IPS DF 6.9 (cell line): ENCODE measurements around the gene TIMP2.
"Not testable (repeated sequence)": the region's sequence is repeated elsewhere in the genome, so short reads cannot be mapped to it uniquely, and the experiment has no call there.

ENCODE experiments used
- DNase-seq: peaks from one replicate; pipeline ENCODE4 v3.0.0-alpha.2; 2013; ENCODE audit warnings: low read depth, low spot score
- H3K27ac ChIP-seq: one replicate; pipeline ENCODE4 v1.5.1; 2013; ENCODE audit warnings: low read length, control low read depth
- H3K27me3 ChIP-seq: 2 replicates; pipeline ENCODE4 v1.6.1; 2013; ENCODE audit warnings: mild to moderate bottlenecking, low read length; ENCODE audit not compliant: control insufficient read depth, insufficient read depth
- H3K36me3 ChIP-seq: 2 replicates; pipeline ENCODE4 v1.6.1; 2013; ENCODE audit warnings: low read length; ENCODE audit not compliant: control insufficient read depth, insufficient read depth
- H3K4me1 ChIP-seq: 2 replicates; pipeline ENCODE4 v1.6.1; 2013; ENCODE audit warnings: low read length; ENCODE audit not compliant: control insufficient read depth, insufficient read depth
- H3K4me3 ChIP-seq: 2 replicates; pipeline ENCODE4 v1.5.1; 2013; ENCODE audit warnings: mild to moderate bottlenecking, low read length
- H3K9me3 ChIP-seq: 2 replicates; pipeline ENCODE4 v1.6.1; 2013; ENCODE audit warnings: low read length, inconsistent platforms; ENCODE audit not compliant: control insufficient read depth, insufficient read depth
- WGBS: extraction: QIAGEN DNeasy Blood & Tissue Kit; methylation state at CpG from one replicate; pipeline ENCODE4 v1.1.7; 2013; ENCODE audit warnings: mixed read lengths, missing lambda C conversion rate; ENCODE audit not compliant: insufficient read length, insufficient coverage; 5-methylcytosine and 5-hydroxymethylcytosine counted together

The TIMP2 gene

DNA sequence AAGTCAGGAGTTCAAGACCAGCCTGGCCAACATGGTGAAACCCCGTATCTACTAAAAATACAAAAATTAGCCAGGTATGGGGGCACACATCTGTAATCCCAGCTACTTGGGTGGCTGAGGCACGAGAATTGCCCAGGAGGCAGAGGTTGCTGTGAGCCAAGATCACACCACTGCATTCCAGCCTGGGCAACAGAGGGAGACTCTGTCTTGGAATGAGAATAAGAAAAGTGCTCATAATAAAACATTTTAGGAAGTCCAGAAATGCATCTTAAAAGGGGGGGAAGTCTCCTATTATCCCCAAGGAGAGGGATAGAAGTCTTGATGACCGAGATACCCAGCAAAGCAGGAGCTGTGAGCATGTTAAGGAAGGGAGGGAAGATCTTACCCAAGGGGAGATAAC lies 58.1 kb downstream of the TIMP2 start:
- H3K4me3 ChIP-seq, H3K27ac ChIP-seq, H3K9me3 ChIP-seq, DNase-seq, H3K36me3 ChIP-seq, H3K27me3 ChIP-seq, H3K4me1 ChIP-seq: not testable (repeated sequence)
- no CpG with 5 or more reads among the region's 3 CpGs for WGBS

DNA sequence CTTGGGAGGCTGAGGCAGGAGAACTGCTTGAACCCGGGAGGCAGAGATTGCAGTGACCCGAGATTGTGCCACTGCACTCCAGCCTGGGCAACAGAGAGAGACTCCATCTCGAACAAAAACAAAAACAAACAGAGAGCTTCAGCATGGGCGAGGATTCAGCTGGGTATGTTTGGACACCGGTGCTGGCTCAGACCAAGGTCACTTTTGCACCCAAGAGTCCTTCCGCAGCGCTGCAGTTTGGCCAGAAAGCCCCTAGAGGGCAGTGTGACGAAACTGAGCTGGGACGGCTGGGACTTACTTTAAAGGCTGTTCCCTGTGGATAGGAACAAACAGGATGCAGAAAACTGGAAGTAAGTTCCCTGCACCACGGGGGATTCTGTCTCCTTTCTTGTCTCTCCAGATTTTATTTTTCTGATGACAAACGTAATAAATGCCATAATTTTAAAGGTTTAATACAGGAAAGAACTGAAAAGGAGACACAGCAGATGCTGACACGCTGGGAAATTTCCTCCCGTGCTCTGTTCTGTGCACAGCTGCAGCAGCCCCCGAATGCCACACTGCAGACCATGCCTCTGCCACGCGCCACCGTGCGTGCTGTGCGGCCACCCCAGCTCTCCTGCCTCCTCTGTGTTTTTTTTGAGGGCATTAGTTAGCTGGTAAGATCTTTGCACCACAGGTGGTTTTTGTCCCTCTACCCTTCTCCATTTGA lies 59.4 kb downstream of the TIMP2 start:
- no peak overlapping the region for H3K4me3 ChIP-seq
- no CpG with 5 or more reads among the region's 19 CpGs for WGBS
- H3K36me3 ChIP-seq = peaks cover 2% of the 10 kb centered on the region; the same call in 1 of the 2 replicates
- no peaks in the 10 kb centered on the region for H3K27me3 ChIP-seq
- DNase-seq = peak; percentile 54
- no peak overlapping the region for H3K27ac ChIP-seq
- no peaks in the 10 kb centered on the region for H3K9me3 ChIP-seq
- 0 out of 2 replicates have a peak, but pooled peaks cover 2% of the 10 kb centered on the region for H3K4me1 ChIP-seq

- H3K27me3 ChIP-seq = no peaks in the 10 kb centered on the region
- WGBS = no CpG with 5 or more reads among the region's 1 CpG
- H3K4me1 ChIP-seq = 0 out of 2 replicates have a peak, but pooled peaks cover 2% of the 10 kb centered on the region
- no peak overlapping the region for H3K27ac ChIP-seq
- no peak for DNase-seq
- H3K9me3 ChIP-seq = no peaks in the 10 kb centered on the region
- no peak overlapping the region for H3K4me3 ChIP-seq
- peaks cover 2% of the 10 kb centered on the region; the same call in 1 of the 2 replicates for H3K36me3 ChIP-seq
Measured at GRCh38 chr17:78864117-78864516, 61.1 kb downstream of the TIMP2 start.

DNA sequence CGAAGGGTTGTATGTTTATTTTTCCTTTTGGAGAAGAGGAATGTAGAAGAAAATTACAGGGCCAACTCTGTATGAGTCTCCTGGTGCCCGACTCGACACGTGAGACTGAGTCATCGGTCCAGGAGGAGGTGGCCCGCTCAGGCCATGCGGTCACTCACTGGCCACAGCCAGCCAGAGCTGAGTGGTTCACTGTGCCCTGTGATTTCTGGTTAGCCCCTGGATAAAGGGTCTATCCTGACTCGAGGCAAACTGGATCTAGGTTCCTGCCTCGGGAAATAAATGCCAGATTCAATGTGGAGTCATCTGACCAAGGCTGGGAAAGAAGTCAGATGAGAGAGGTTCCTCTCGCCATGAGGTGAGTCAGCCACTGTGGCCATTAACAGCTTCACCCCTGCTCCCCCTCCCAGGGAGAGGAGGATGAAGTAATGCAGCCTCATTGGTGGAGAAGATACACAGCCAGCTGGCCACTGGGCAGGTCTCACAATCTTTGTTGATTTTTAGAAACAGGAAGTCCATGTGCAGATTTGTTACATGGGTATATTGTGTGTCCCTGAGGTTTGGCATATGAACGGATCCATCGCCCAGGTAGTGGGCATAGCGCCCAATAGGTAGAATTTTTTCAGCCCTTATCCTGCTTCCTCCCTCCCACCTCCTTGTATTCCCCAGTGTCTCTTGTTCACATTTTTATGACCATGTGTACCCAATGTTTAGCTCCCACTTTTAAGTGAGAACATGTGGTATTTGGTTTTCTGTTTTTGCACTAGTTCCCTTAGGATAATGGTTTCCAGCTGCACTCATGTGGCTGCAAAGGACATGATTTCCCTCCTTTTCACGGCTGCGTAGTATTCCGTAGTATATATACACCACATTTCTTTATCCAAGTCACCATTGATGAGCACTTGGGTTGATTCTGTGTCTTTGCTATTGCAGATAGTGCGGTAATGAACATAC lies 62.8 kb downstream of the TIMP2 start:
- Histone ChIP-seq H3K27me3 (no peaks in the 10 kb centered on the region), H3K9me3 (no peaks in the 10 kb centered on the region), H3K4me1 (0 out of 2 replicates have a peak, but pooled peaks cover 2% of the 10 kb centered on the region), H3K4me3 (no peak overlapping the region), H3K36me3 (peaks cover 2% of the 10 kb centered on the region), H3K27ac (no peak overlapping the region)
- DNase-seq = no peak
- WGBS = 100% methylated on average over 1 of the region's 17 CpGs

DNA sequence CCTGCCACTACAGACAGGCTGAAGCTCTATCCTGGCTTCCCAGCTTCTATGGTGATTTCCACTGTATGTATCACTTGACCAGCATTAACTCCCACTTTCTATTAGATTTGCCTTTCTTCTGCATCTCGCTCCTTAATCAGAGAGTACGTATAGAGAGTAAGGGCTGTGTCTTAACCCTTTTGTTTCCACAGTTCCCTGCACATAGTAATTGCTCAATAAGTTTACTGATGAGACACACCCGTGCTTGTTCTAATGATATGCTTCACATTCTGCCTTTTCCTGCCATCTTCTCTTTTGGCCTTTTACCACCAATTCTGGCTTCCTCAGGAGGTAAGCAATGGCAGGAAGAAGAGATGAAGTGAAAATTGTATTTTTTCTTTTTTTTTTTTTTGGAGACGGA lies 64.0 kb downstream of the TIMP2 start:
- H3K36me3 ChIP-seq = peaks cover 4% of the 10 kb centered on the region
- no CpG with 5 or more reads among the region's 4 CpGs for WGBS
- DNase-seq = no peak
- H3K9me3 ChIP-seq = no peaks in the 10 kb centered on the region
- H3K4me3 ChIP-seq = no peak overlapping the region
- no peaks in the 10 kb centered on the region for H3K27me3 ChIP-seq
- 0 out of 2 replicates have a peak, but pooled peaks cover 2% of the 10 kb centered on the region for H3K4me1 ChIP-seq
- H3K27ac ChIP-seq = no peak overlapping the region

GRCh38 chr17:78859051-78859450 lies 66.1 kb downstream of the TIMP2 start:
- H3K9me3 ChIP-seq = no peaks in the 10 kb centered on the region
- no peak for DNase-seq
- no peak overlapping the region for H3K27ac ChIP-seq
- H3K4me3 ChIP-seq = no peak overlapping the region
- H3K36me3 ChIP-seq = peaks cover 4% of the 10 kb centered on the region
- H3K27me3 ChIP-seq = no peaks in the 10 kb centered on the region
- no peaks in the 10 kb centered on the region for H3K4me1 ChIP-seq
- WGBS = no CpG with 5 or more reads among the region's 4 CpGs

GRCh38 chr17:78857266-78857665 lies 67.9 kb downstream of the TIMP2 start:
- Histone ChIP-seq H3K36me3 (peaks cover 4% of the 10 kb centered on the region), H3K4me3 (no peak overlapping the region), H3K27ac (no peak overlapping the region), H3K9me3 (no peaks in the 10 kb centered on the region), H3K4me1 (no peaks in the 10 kb centered on the region), H3K27me3 (no peaks in the 10 kb centered on the region)
- no CpG with 5 or more reads among the region's 14 CpGs for WGBS
- no peak for DNase-seq

- Histone ChIP-seq H3K4me3 (no peak overlapping the region), H3K4me1 (no peaks in the 10 kb centered on the region), H3K9me3 (no peaks in the 10 kb centered on the region), H3K36me3 (peaks cover 4% of the 10 kb centered on the region), H3K27me3 (no peaks in the 10 kb centered on the region), H3K27ac (no peak overlapping the region)
- WGBS = no CpG with 5 or more reads among the region's 25 CpGs
- no peak for DNase-seq
Measured at GRCh38 chr17:78855561-78856165, 69.5 kb downstream of the TIMP2 start.

DNA sequence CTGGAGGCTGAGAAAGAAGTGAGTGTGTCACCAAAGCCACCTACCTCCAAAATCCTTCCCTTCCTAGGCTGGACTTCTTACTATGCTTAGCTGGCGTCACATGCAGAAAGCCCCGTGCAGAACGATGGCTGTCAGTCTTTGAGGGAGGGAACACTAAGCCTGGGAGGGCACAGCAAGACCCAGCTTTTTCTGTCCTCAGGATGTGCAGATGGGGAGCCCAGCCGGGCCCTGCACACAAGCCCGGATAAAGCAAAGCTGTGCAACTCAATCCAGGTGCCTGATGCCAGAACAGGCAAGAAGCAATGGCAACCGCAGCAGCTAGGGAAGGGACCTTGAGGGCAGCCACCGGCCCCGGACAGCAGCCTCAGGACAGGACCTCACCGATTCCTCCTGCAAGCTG lies 70.7 kb downstream of the TIMP2 start:
- WGBS = no CpG with 5 or more reads among the region's 9 CpGs
- H3K27ac ChIP-seq = no peak overlapping the region

DNA sequence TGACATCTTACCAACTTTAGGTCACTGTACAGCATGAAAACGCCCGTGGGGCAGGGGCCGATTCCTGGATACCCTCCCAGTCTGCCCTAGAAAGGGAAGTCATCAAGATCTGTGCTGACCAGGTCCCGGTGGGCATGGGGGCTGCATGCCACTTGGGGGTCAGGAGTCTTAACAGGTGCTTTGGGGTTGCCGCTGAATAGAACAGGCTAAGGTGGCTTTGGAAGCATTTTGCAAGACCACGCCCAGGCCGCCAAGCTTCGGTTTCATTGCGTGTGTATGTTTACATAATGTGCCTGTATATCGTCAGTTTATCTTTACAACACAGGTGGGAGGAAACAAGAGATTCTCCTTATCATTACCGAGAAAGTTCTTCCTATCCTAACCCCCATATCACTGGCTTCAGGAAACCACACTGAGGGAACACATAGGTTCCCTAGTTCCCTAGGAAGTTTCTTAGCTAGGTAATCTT lies 71.2 kb downstream of the TIMP2 start:
- Histone ChIP-seq H3K27ac (no peak overlapping the region), H3K4me3 (no peak overlapping the region), H3K36me3 (peaks cover 4% of the 10 kb centered on the region), H3K4me1 (no peaks in the 10 kb centered on the region), H3K9me3 (no peaks in the 10 kb centered on the region), H3K27me3 (no peaks in the 10 kb centered on the region)
- no CpG with 5 or more reads among the region's 11 CpGs for WGBS
- no peak for DNase-seq

More for the DNA sequence above, 70.7 kb downstream of the TIMP2 start:
- no peaks in the 10 kb centered on the region for H3K27me3 ChIP-seq
- H3K4me3 ChIP-seq = no peak overlapping the region
- H3K4me1 ChIP-seq = no peaks in the 10 kb centered on the region
- H3K9me3 ChIP-seq = no peaks in the 10 kb centered on the region
- no peak for DNase-seq
- peaks cover 4% of the 10 kb centered on the region for H3K36me3 ChIP-seq
